ENCODE measurements around the gene CEP135. TPM values are rescaled to one million over a fixed set of nuclear protein-coding genes. Genes with fewer than 3 reads are reported as not detected.

CEP135 gene
- total RNA-seq, 1 donor from 2014 or later, result 14.8 TPM

- H3K36me3 Mint-ChIP-seq (ENCODE audit: low read depth, unreplicated experiment), result peaks cover 21% of the 10 kb centered on the region
- H3K9me3 Mint-ChIP-seq (ENCODE audit: unreplicated experiment), result peaks cover 6% of the 10 kb centered on the region
- no peak overlapping the region for H3K4me3 Mint-ChIP-seq (ENCODE audit: unreplicated experiment)
- H3K27me3 Mint-ChIP-seq (ENCODE audit: unreplicated experiment), result peaks cover 2% of the 10 kb centered on the region
- no peak for DNase-seq (ENCODE audit: low spot score)
- H3K27ac Mint-ChIP-seq (ENCODE audit: unreplicated experiment), result no peak overlapping the region
- no peaks in the 10 kb centered on the region for H3K4me1 Mint-ChIP-seq (ENCODE audit: unreplicated experiment)
- TF ChIP-seq CTCF (IDR thresholded peaks at IDR 0.05; ENCODE audit: unreplicated experiment), result no peak
Observed at GRCh38 chr4:55938481-55938880, 10.3 kb upstream of the CEP135 start.

- Mint-ChIP-seq H3K27ac (ENCODE audit: unreplicated experiment) (no peak overlapping the region), H3K4me1 (ENCODE audit: unreplicated experiment) (no peaks in the 10 kb centered on the region), H3K27me3 (ENCODE audit: unreplicated experiment) (peaks cover 2% of the 10 kb centered on the region), H3K36me3 (ENCODE audit: low read depth, unreplicated experiment) (peaks cover 25% of the 10 kb centered on the region), H3K4me3 (ENCODE audit: unreplicated experiment) (no peak overlapping the region), H3K9me3 (ENCODE audit: unreplicated experiment) (peaks cover 6% of the 10 kb centered on the region)
- no peak for DNase-seq (ENCODE audit: low spot score)
- TF ChIP-seq CTCF (IDR thresholded peaks at IDR 0.05; ENCODE audit: unreplicated experiment), result no peak
Observed at GRCh38 chr4:55939421-55939820, 9.3 kb upstream of the CEP135 start.

- no peak overlapping the region for H3K4me3 Mint-ChIP-seq (ENCODE audit: unreplicated experiment)
- TF ChIP-seq CTCF (IDR thresholded peaks at IDR 0.05; ENCODE audit: unreplicated experiment), result no peak
- peaks cover 6% of the 10 kb centered on the region for H3K9me3 Mint-ChIP-seq (ENCODE audit: unreplicated experiment)
Observed at GRCh38 chr4:55941881-55942396, 6.8 kb upstream of the CEP135 start.

GRCh38 chr4:55947254-55947882, 1.4 kb upstream of the CEP135 start:
- H3K4me3 Mint-ChIP-seq (ENCODE audit: unreplicated experiment), result peak overlapping the region; percentile 95
- H3K27me3 Mint-ChIP-seq (ENCODE audit: unreplicated experiment), result peaks cover 11% of the 10 kb centered on the region
- H3K27ac Mint-ChIP-seq (ENCODE audit: unreplicated experiment), result peak overlapping the region; percentile 99
- peaks cover 26% of the 10 kb centered on the region for H3K36me3 Mint-ChIP-seq (ENCODE audit: low read depth, unreplicated experiment)
- no peaks in the 10 kb centered on the region for H3K9me3 Mint-ChIP-seq (ENCODE audit: unreplicated experiment)
- peak; percentile 8 for DNase-seq (ENCODE audit: low spot score)
- peaks cover 36% of the 10 kb centered on the region for H3K4me1 Mint-ChIP-seq (ENCODE audit: unreplicated experiment)
- TF ChIP-seq CTCF (IDR thresholded peaks at IDR 0.05; ENCODE audit: unreplicated experiment), result no peak

More at GRCh38 chr4:55941881-55942396, 6.8 kb upstream of the CEP135 start:
- Mint-ChIP-seq H3K27me3 (ENCODE audit: unreplicated experiment) (peaks cover 4% of the 10 kb centered on the region), H3K36me3 (ENCODE audit: low read depth, unreplicated experiment) (peaks cover 32% of the 10 kb centered on the region), H3K27ac (ENCODE audit: unreplicated experiment) (no peak overlapping the region), H3K4me1 (ENCODE audit: unreplicated experiment) (peaks cover 13% of the 10 kb centered on the region)
- no peak for DNase-seq (ENCODE audit: low spot score)

Data from endothelial cell (in vitro differentiated cells).